ENCODE results near the gene ENKUR. TPM values are rescaled to one million over a fixed set of nuclear protein-coding genes. Genes with fewer than 3 reads are reported as not detected.

Gene ENKUR
- total RNA-seq, 1 experiment from 2014 or later = not detected

DNA sequence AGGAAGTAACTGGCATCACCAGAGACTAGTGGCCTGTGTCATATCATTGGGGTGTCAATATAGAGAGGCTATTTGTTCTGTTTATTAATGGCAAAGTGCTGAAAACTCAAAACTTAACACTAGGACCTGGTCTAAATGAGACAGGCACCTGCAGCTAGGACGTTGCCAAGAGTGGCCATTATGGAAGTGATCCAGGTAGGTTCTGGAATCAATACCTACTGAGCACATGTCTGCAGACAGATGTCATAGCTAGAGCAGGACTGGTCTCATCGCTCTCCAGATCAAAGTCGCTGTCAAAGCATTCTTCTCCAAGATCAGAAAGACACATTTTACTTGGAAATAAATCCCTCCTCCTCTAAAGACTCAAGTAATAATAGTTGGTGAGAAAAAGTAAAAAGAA is 40.8 kb upstream of the ENKUR start:
- Histone ChIP-seq H3K9me3 (ENCODE audit: low read length) (no peaks in the 10 kb centered on the region), H3K4me1 (ENCODE audit: insufficient read depth, low read length) (peaks cover 21% of the 10 kb centered on the region), H3K27me3 (ENCODE audit: low read length) (no peaks in the 10 kb centered on the region), H3K4me3 (ENCODE audit: low read length) (no peak overlapping the region), H3F3A (ENCODE audit: low read length, unreplicated experiment) (no peaks in the 10 kb centered on the region), H3K4me2 (ENCODE audit: low read length) (no peak overlapping the region), H4K20me1 (ENCODE audit: low read length) (no peaks in the 10 kb centered on the region), H3K36me3 (ENCODE audit: low read depth, low read length) (no peaks in the 10 kb centered on the region), H3K27ac (ENCODE audit: low read length) (no peak overlapping the region), H3K9ac (ENCODE audit: low read length) (no peak overlapping the region), H2AFZ (ENCODE audit: low read length) (no peak overlapping the region), H3K79me2 (ENCODE audit: low read length) (no peaks in the 10 kb centered on the region), H3K9me2 (replicated peaks; ENCODE audit: low read length) (no peaks in the 10 kb centered on the region)
- ATAC-seq (no peak), DNase-seq (no peak)
- ChIA-PET CTCF (no interaction called here), POLR2A (ENCODE audit: unreplicated experiment) (no interaction called here)
- BruUV-seq (replicated peaks) = no TSS peak
- no peak for TF ChIP-seq CTCF (conservative IDR thresholded peaks at IDR 0.05; ENCODE audit: low read depth, low read length)
- TF ChIP-seq EZH2 (IDR thresholded peaks at IDR 0.05; ENCODE audit: low read length, unreplicated experiment) = no peak
- TF ChIP-seq EZH2phosphoT487 (IDR thresholded peaks at IDR 0.05; ENCODE audit: borderline replicate concordance, low read length) = no peak
- intact Hi-C loops (cut with micrococcal nuclease) = no loop called here

DNA sequence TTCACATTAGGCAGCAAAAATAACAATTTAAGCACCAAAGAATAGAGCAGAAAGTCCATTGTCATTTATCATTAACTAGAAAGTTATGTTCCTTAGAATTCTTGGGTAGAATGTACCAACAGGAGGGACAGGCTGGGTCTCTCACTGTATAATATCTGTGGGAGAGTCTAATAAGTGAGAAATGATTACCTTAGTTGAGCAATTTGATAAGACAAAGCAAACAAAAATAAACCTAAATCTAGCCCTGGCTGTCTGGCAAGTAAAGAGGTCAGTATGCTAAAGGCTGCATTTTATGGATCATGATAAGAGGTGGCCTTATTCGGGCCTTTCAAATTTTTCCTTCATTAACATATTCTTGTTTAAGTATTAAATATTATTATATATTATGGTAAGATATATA is 36.1 kb upstream of the ENKUR start:
- intact Hi-C loops (cut with micrococcal nuclease) = no loop called here
- no TSS peak for BruUV-seq (replicated peaks)
- Histone ChIP-seq H3K36me3 (ENCODE audit: low read depth, low read length) (no peaks in the 10 kb centered on the region), H3K9me3 (ENCODE audit: low read length) (no peaks in the 10 kb centered on the region), H2AFZ (ENCODE audit: low read length) (no peak overlapping the region), H3K9ac (ENCODE audit: low read length) (no peak overlapping the region), H3K4me1 (ENCODE audit: insufficient read depth, low read length) (no peaks in the 10 kb centered on the region), H3F3A (ENCODE audit: low read length, unreplicated experiment) (no peaks in the 10 kb centered on the region), H3K79me2 (ENCODE audit: low read length) (no peaks in the 10 kb centered on the region), H3K27me3 (ENCODE audit: low read length) (no peaks in the 10 kb centered on the region), H3K4me2 (ENCODE audit: low read length) (no peak overlapping the region), H4K20me1 (ENCODE audit: low read length) (no peaks in the 10 kb centered on the region), H3K9me2 (replicated peaks; ENCODE audit: low read length) (no peaks in the 10 kb centered on the region), H3K4me3 (ENCODE audit: low read length) (no peak overlapping the region), H3K27ac (ENCODE audit: low read length) (no peak overlapping the region)
- TF ChIP-seq CTCF (conservative IDR thresholded peaks at IDR 0.05; ENCODE audit: low read depth, low read length) = no peak
- no peak for TF ChIP-seq EZH2 (IDR thresholded peaks at IDR 0.05; ENCODE audit: low read length, unreplicated experiment)
- TF ChIP-seq EZH2phosphoT487 (IDR thresholded peaks at IDR 0.05; ENCODE audit: borderline replicate concordance, low read length) = no peak
- ChIA-PET CTCF (no interaction called here), POLR2A (ENCODE audit: unreplicated experiment) (no interaction called here)
- no peak for DNase-seq
- no peak for ATAC-seq

DNA sequence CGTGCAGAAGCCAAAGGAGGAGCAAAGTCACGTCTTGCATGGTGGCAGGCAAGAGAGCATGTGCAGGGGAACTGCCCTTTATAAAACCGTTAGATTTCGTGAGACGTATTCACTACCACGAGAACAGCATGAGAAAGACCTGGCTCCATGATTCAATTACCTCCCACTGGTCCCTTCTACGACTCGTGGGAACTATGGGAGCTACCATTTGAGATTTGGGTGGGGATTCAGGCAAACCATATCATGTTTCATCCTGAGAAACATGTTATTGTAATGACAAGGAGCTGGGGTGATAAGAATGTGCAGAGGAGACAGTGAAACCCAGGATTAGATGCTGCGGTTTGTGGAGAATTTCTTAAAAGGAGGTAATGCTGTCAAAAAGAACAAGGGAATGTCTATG is 34.4 kb upstream of the ENKUR start:
- CTCF ChIA-PET = no interaction called here

More for the DNA sequence above, 34.4 kb upstream of the ENKUR start:
- Histone ChIP-seq H4K20me1 (ENCODE audit: low read length) (no peaks in the 10 kb centered on the region), H3K9ac (ENCODE audit: low read length) (no peak overlapping the region), H2AFZ (ENCODE audit: low read length) (no peak overlapping the region), H3K27me3 (ENCODE audit: low read length) (no peaks in the 10 kb centered on the region), H3K79me2 (ENCODE audit: low read length) (no peaks in the 10 kb centered on the region), H3K27ac (ENCODE audit: low read length) (no peak overlapping the region), H3K9me3 (ENCODE audit: low read length) (no peaks in the 10 kb centered on the region), H3F3A (ENCODE audit: low read length, unreplicated experiment) (no peaks in the 10 kb centered on the region), H3K4me1 (ENCODE audit: insufficient read depth, low read length) (no peaks in the 10 kb centered on the region), H3K36me3 (ENCODE audit: low read depth, low read length) (no peaks in the 10 kb centered on the region), H3K9me2 (replicated peaks; ENCODE audit: low read length) (no peaks in the 10 kb centered on the region), H3K4me2 (ENCODE audit: low read length) (no peak overlapping the region), H3K4me3 (ENCODE audit: low read length) (no peak overlapping the region)
- POLR2A ChIA-PET (ENCODE audit: unreplicated experiment) = no interaction called here
- TF ChIP-seq CTCF (conservative IDR thresholded peaks at IDR 0.05; ENCODE audit: low read depth, low read length) (no peak), EZH2phosphoT487 (IDR thresholded peaks at IDR 0.05; ENCODE audit: borderline replicate concordance, low read length) (no peak), EZH2 (IDR thresholded peaks at IDR 0.05; ENCODE audit: low read length, unreplicated experiment) (no peak)
- intact Hi-C loops (cut with micrococcal nuclease) = no loop called here
- BruUV-seq (replicated peaks) = no TSS peak
- ATAC-seq (no peak), DNase-seq (no peak)

All from PC-3 (cell line).